Gastroesophageal sphincter (tissue), 4 donors: Measurements from ENCODE around the gene USP9X. TPM values are rescaled to one million over a fixed set of nuclear protein-coding genes. Genes with fewer than 3 reads are reported as not detected.

Experiments used
- ATAC-seq: fragments of 150-250 bp; one replicate; pipeline ENCODE4 v1.9.1; 2016; ENCODE audit warnings: mild to moderate bottlenecking, moderate library complexity
- H3K27ac ChIP-seq, 4 donors: fragments of 200-600 bp; sonication (generic) in 3 of 4; 1 replicate in 3 of 4; 2 replicates in 1 of 4; pipeline ENCODE4 v1.5.1; 2016 to 2019
- H3K27me3 ChIP-seq: fragments of 200-600 bp; sonication (generic); one replicate; pipeline ENCODE4 v1.5.1; 2019
- H3K36me3 ChIP-seq, 2 donors: fragments of 200-600 bp; sonication (generic); one replicate each; pipeline ENCODE4 v1.5.1; 2019; ENCODE audit warnings: control low read depth in 1 of 2
- H3K4me1 ChIP-seq, 3 donors: fragments of 200-600 bp; sonication (generic); 1 replicate in 2 of 3; 2 replicates in 1 of 3; pipeline ENCODE4 v1.5.1; 2016 to 2019; ENCODE audit warnings: control low read depth in 2 of 3
- H3K4me3 ChIP-seq, 2 donors: fragments of 200-600 bp; sonication (generic); one replicate each; pipeline ENCODE4 v1.5.1; 2019; ENCODE audit warnings: mild to moderate bottlenecking in 1 of 2, moderate library complexity in 1 of 2
- H3K9me3 ChIP-seq, 3 donors: fragments of 200-600 bp; sonication (generic); one replicate each; pipeline ENCODE4 v1.5.1; 2017 to 2019; ENCODE audit warnings: control low read depth in 2 of 3
- EP300 ChIP-seq: sonication (generic); formaldehyde crosslinking; IDR thresholded peaks from one replicate; pipeline ENCODE4 v1.6.1; 2017; ENCODE audit warnings: antibody characterized with exemption, mild to moderate bottlenecking
- POLR2A ChIP-seq, 2 donors: fragments of 450-650 bp; IDR thresholded peaks; one replicate each; pipeline ENCODE4 v1.6.1; 2017; ENCODE audit warnings: antibody characterized with exemption in 2 of 2, mild to moderate bottlenecking in 2 of 2, moderate library complexity in 1 of 2
- POLR2AphosphoS5 ChIP-seq: sonication (generic); formaldehyde crosslinking; IDR thresholded peaks from one replicate; pipeline ENCODE4 v1.6.1; 2017; ENCODE audit warnings: antibody characterized with exemption
- WGBS, 2 donors: methylation state at CpG; one replicate each; pipeline ENCODE4 v1.1.5; 2018; ENCODE audit warnings: low coverage in 1 of 2; 5-methylcytosine and 5-hydroxymethylcytosine counted together
- total RNA-seq, 4 donors: library from RNA; depleted of rRNA; stranded (reverse); fragments of >200 nt; gene quantifications; one replicate each; pipeline ENCODE4 v1.1.0, GENCODE V29; 2016
- TF ChIP-seq, protein P1 (sequence below), 4 experiments: fragments of 200-600 bp in 2 of 4; fragments of 450-650 bp in 2 of 4; sonication (generic) in 1 of 4; IDR thresholded peaks; one replicate each; pipeline ENCODE4 v1.5.1; 2017 to 2019; ENCODE audit warnings: antibody characterized with exemption in 4 of 4, mild to moderate bottlenecking in 2 of 4, moderate library complexity in 2 of 4

USP9X gene
- total RNA-seq, 4 donors from 2014 or later = 113 to 141 (median 130) TPM

DNA sequence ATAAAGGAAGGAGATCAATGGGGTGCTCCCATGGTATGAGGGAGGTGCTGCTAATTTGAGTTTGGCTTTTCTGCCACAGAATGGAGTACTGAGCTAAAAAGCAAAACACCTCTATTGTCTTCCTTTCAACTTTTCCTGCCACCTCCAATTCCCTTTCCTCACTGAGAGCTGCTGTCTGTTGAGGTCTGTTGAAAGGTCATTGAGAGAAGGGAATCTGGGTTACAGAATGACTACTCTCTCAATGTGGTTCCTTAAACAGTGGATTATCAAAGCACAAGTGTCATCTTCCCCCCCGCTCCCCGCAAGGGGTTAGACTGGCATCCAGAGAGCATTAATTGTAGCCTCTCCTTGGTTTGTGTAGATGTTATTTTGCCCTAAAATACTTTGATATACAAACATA lies 10.7 kb downstream of the USP9X start:
- Histone ChIP-seq H3K9me3 (no peaks in the 10 kb centered on the region), H3K27me3 (no peaks in the 10 kb centered on the region), H3K4me1 (peaks cover 0 to 85% (median 7%) of the 10 kb centered on the region in 3 donors), H3K36me3 (no peaks in the 10 kb centered on the region), H3K4me3 (no peak overlapping the region), H3K27ac (no peak overlapping the region)
- 80 to 100% methylated on average over 1 to 2 of the region's 2 CpGs for WGBS, 2 donors
- ATAC-seq = no peak
- TF ChIP-seq, protein P1, sequence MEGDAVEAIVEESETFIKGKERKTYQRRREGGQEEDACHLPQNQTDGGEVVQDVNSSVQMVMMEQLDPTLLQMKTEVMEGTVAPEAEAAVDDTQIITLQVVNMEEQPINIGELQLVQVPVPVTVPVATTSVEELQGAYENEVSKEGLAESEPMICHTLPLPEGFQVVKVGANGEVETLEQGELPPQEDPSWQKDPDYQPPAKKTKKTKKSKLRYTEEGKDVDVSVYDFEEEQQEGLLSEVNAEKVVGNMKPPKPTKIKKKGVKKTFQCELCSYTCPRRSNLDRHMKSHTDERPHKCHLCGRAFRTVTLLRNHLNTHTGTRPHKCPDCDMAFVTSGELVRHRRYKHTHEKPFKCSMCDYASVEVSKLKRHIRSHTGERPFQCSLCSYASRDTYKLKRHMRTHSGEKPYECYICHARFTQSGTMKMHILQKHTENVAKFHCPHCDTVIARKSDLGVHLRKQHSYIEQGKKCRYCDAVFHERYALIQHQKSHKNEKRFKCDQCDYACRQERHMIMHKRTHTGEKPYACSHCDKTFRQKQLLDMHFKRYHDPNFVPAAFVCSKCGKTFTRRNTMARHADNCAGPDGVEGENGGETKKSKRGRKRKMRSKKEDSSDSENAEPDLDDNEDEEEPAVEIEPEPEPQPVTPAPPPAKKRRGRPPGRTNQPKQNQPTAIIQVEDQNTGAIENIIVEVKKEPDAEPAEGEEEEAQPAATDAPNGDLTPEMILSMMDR (IDR thresholded peaks at IDR 0.05) = no peak
- TF ChIP-seq POLR2A (IDR thresholded peaks at IDR 0.05) = no peak
- TF ChIP-seq EP300 = no peak
- TF ChIP-seq POLR2AphosphoS5 = no peak

DNA sequence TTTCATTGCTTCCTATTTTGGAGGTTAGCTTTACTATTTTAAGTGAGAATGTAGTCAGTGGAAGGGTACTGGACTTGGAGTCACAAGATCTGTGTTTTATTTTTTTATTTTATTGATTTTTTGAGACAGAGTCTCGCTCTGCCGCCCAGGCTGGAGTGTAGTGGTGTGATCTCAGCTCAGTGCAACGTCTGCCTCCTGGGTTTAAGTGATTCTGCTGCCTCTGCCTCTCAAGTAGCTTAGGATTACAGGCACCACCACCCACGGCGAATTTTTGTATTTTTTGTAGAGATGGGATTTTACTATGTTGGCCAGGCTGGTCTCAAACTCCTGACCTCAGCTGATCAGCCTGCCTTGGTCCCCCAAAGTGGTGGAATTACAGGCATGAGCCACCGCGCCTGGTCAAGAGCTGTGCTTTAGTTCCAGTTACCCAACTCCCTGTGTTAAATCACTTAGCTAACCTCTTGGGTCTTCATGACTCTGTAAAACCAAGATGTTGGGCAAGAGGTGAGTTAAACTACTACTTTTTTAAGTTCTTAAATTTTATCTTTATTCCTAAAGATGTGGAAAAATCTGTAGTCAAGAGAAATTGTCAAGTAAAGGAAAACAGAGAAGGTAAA lies 11.2 kb downstream of the USP9X start:
- Histone ChIP-seq H3K27ac (no peak overlapping the region), H3K36me3 (no peaks in the 10 kb centered on the region), H3K9me3 (no peaks in the 10 kb centered on the region), H3K4me3 (no peak overlapping the region), H3K27me3 (no peaks in the 10 kb centered on the region), H3K4me1 (peaks cover 0 to 80% (median 7%) of the 10 kb centered on the region in 3 donors)
- no peak for ATAC-seq
- WGBS, 2 donors = 20 to 87% methylated on average over 2 to 6 of the region's 7 CpGs
- TF ChIP-seq, protein P1 (IDR thresholded peaks at IDR 0.05) = no peak
- no peak for TF ChIP-seq EP300
- no peak for TF ChIP-seq POLR2AphosphoS5
- no peak for TF ChIP-seq POLR2A (IDR thresholded peaks at IDR 0.05)

DNA sequence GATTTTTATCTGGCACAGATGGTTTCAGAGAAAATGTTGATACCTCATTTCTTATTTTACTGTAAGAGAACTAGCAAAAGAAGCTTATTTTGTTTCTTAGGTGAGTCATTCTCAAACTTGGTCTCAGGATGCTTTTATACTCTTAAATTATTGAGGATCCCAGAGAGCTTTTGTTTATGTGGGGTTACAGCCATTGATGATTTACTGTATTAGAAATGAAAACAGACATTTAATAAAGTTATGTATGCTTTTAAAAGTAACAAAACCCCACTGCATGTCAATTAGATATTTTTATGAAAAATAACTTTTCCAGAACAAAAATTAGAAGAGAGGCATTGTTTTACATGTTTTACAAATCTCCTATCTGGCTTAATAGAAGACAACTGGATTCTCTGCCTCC lies 12.1 kb downstream of the USP9X start:
- no peak for ATAC-seq
- no peaks in the 10 kb centered on the region for H3K9me3 ChIP-seq
- H3K36me3 ChIP-seq = no peaks in the 10 kb centered on the region
- no peaks in the 10 kb centered on the region for H3K27me3 ChIP-seq
- TF ChIP-seq POLR2A (IDR thresholded peaks at IDR 0.05) (no peak), POLR2AphosphoS5 (no peak), EP300 (no peak)
- TF ChIP-seq, protein P1 (IDR thresholded peaks at IDR 0.05) = no peak
- no peak overlapping the region for H3K27ac ChIP-seq
- H3K4me3 ChIP-seq = no peak overlapping the region
- H3K4me1 ChIP-seq = peaks cover 0 to 71% (median 7%) of the 10 kb centered on the region in 3 donors

- Histone ChIP-seq H3K36me3 (no peaks in the 10 kb centered on the region), H3K4me3 (no peak overlapping the region), H3K27me3 (no peaks in the 10 kb centered on the region), H3K27ac (no peak overlapping the region), H3K4me1 (peaks cover 0 to 65% (median 7%) of the 10 kb centered on the region in 3 donors), H3K9me3 (no peaks in the 10 kb centered on the region)
- TF ChIP-seq EP300 = no peak
- no peak for TF ChIP-seq POLR2A (IDR thresholded peaks at IDR 0.05)
- TF ChIP-seq POLR2AphosphoS5 = no peak
- TF ChIP-seq, protein P1 (IDR thresholded peaks at IDR 0.05) = no peak
- 60 to 71% methylated on average over 2 to 3 of the region's 3 CpGs for WGBS, 2 donors
- no peak for ATAC-seq
Measured at GRCh38 chrX:41100200-41100599, 15.0 kb downstream of the USP9X start.

DNA sequence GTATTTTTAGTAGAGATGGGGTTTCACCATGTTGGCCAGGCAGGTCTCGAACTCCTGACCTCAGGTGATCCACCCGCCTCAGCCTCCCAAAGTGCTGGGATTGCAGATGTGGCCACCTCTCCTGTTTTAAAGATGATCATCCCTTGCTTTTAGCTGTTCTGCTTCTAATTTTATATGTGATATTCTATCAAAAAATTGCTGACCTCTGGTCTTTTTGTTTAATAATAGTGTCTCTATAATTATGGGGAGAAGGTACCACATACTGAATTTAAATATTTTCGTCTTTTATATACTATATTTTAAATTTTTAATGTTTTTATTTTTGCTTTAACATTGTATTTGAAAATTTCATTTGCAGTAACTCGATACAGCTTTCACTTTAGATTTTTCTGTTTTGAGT lies 15.6 kb downstream of the USP9X start:
- peaks cover 0 to 65% (median 4%) of the 10 kb centered on the region in 3 donors for H3K4me1 ChIP-seq
- no peak for ATAC-seq
- TF ChIP-seq EP300 = no peak
- no peak for TF ChIP-seq POLR2A (IDR thresholded peaks at IDR 0.05)
- TF ChIP-seq, protein P1 (IDR thresholded peaks at IDR 0.05) = no peak
- no peak for TF ChIP-seq POLR2AphosphoS5
- H3K27ac ChIP-seq = no peak overlapping the region
- no peaks in the 10 kb centered on the region for H3K36me3 ChIP-seq
- H3K4me3 ChIP-seq = no peak overlapping the region
- no peaks in the 10 kb centered on the region for H3K27me3 ChIP-seq
- no peaks in the 10 kb centered on the region for H3K9me3 ChIP-seq
- WGBS, 2 donors = 84 to 90% methylated on average over 2 to 4 of the region's 4 CpGs
